Measurements from ENCODE around the gene PDCD2. TPM values are rescaled to one million over a fixed set of nuclear protein-coding genes. Genes with fewer than 3 reads are reported as not detected.
A peak's percentile ranks its signal among the peaks of the same experiment; 100 is the strongest.

The PDCD2 gene
- polyA plus RNA-seq, 1 donor = 67.7 TPM

GRCh38 chr6:170553534-170554012, 30.9 kb downstream of the PDCD2 start:
- DNase-seq = peak in 1 of 2 donors; percentile 65
- H3K4me1 ChIP-seq (ENCODE audit: control insufficient read depth, insufficient read depth, low read length) = peaks cover 15% of the 10 kb centered on the region
- peak overlapping the region; percentile 72 for H3K4me3 ChIP-seq (ENCODE audit: low read length)
- H3K27me3 ChIP-seq (ENCODE audit: control insufficient read depth, insufficient read depth, low read length) = no peaks in the 10 kb centered on the region
- H3K27ac ChIP-seq (ENCODE audit: low read length) = peak overlapping the region; percentile 90
- H3K9me3 ChIP-seq (ENCODE audit: control insufficient read depth, low read depth, low read length) = no peaks in the 10 kb centered on the region
- H3K36me3 ChIP-seq (ENCODE audit: control insufficient read depth, insufficient read depth, low read length) = peaks cover 19% of the 10 kb centered on the region
- 7% methylated on average over 4 of the region's 13 CpGs for WGBS (ENCODE audit: insufficient coverage, low lambda C conversion rate)

- Histone ChIP-seq H3K27me3 (ENCODE audit: control insufficient read depth, insufficient read depth, low read length) (no peaks in the 10 kb centered on the region), H3K9me3 (ENCODE audit: control insufficient read depth, low read depth, low read length) (no peaks in the 10 kb centered on the region), H3K4me3 (ENCODE audit: low read length) (peak within 1 kb of the TSS; percentile 72), H3K4me1 (ENCODE audit: control insufficient read depth, insufficient read depth, low read length) (peaks cover 15% of the 10 kb centered on the region), H3K36me3 (ENCODE audit: control insufficient read depth, insufficient read depth, low read length) (peaks cover 21% of the 10 kb centered on the region), H3K27ac (ENCODE audit: low read length) (peak within 1 kb of the TSS; percentile 90)
- DNase-seq = peak; percentile 94 to 95
- WGBS (ENCODE audit: insufficient coverage, low lambda C conversion rate) = no CpG with 5 or more reads among the region's 41 CpGs
These were observed 31.5 kb downstream of the PDCD2 start, which contains the start of gene PSMB1 for GRCh38 chr6:170552765-170553533. PSMB1 (minus strand) TSS chr6:170553307; CDS start chr6:170553242, 65 bp downstream.

GRCh38 chr6:170545405-170545804, 39.0 kb downstream of the PDCD2 start:
- Histone ChIP-seq H3K27ac (ENCODE audit: low read length) (no peak overlapping the region), H3K27me3 (ENCODE audit: control insufficient read depth, insufficient read depth, low read length) (no peaks in the 10 kb centered on the region), H3K4me1 (ENCODE audit: control insufficient read depth, insufficient read depth, low read length) (no peaks in the 10 kb centered on the region), H3K9me3 (ENCODE audit: control insufficient read depth, low read depth, low read length) (no peaks in the 10 kb centered on the region), H3K4me3 (ENCODE audit: low read length) (no peak overlapping the region), H3K36me3 (ENCODE audit: control insufficient read depth, insufficient read depth, low read length) (peaks cover 81% of the 10 kb centered on the region)
- no CpG with 5 or more reads among the region's 2 CpGs for WGBS (ENCODE audit: insufficient coverage, low lambda C conversion rate)
- DNase-seq = no peak

GRCh38 chr6:170542031-170542719, 42.3 kb downstream of the PDCD2 start:
- peaks cover 5% of the 10 kb centered on the region for H3K4me1 ChIP-seq (ENCODE audit: control insufficient read depth, insufficient read depth, low read length)
- H3K4me3 ChIP-seq (ENCODE audit: low read length) = no peak overlapping the region
- WGBS (ENCODE audit: insufficient coverage, low lambda C conversion rate) = 100% methylated on average over 1 of the region's 10 CpGs
- no peak overlapping the region for H3K27ac ChIP-seq (ENCODE audit: low read length)
- no peaks in the 10 kb centered on the region for H3K9me3 ChIP-seq (ENCODE audit: control insufficient read depth, low read depth, low read length)
- no peak for DNase-seq
- H3K27me3 ChIP-seq (ENCODE audit: control insufficient read depth, insufficient read depth, low read length) = no peaks in the 10 kb centered on the region
- H3K36me3 ChIP-seq (ENCODE audit: control insufficient read depth, insufficient read depth, low read length) = peaks cover 74% of the 10 kb centered on the region

- peak in 1 of 2 donors; percentile 43 for DNase-seq
- Histone ChIP-seq H3K36me3 (ENCODE audit: control insufficient read depth, insufficient read depth, low read length) (peaks cover 63% of the 10 kb centered on the region), H3K27ac (ENCODE audit: low read length) (peak overlapping the region; percentile 79), H3K27me3 (ENCODE audit: control insufficient read depth, insufficient read depth, low read length) (no peaks in the 10 kb centered on the region), H3K4me1 (ENCODE audit: control insufficient read depth, insufficient read depth, low read length) (peaks cover 42% of the 10 kb centered on the region), H3K9me3 (ENCODE audit: control insufficient read depth, low read depth, low read length) (no peaks in the 10 kb centered on the region), H3K4me3 (ENCODE audit: low read length) (no peak overlapping the region)
- WGBS (ENCODE audit: insufficient coverage, low lambda C conversion rate) = 33% methylated on average over 1 of the region's 4 CpGs
These were observed 47.1 kb downstream of the PDCD2 start for GRCh38 chr6:170537329-170537728.

- Histone ChIP-seq H3K27ac (ENCODE audit: low read length) (peak overlapping the region; percentile 79), H3K4me1 (ENCODE audit: control insufficient read depth, insufficient read depth, low read length) (peaks cover 42% of the 10 kb centered on the region), H3K27me3 (ENCODE audit: control insufficient read depth, insufficient read depth, low read length) (no peaks in the 10 kb centered on the region), H3K9me3 (ENCODE audit: control insufficient read depth, low read depth, low read length) (no peaks in the 10 kb centered on the region), H3K4me3 (ENCODE audit: low read length) (no peak overlapping the region), H3K36me3 (ENCODE audit: control insufficient read depth, insufficient read depth, low read length) (peaks cover 57% of the 10 kb centered on the region)
- peak; percentile 34 to 83 for DNase-seq
- no CpG with 5 or more reads among the region's 5 CpGs for WGBS (ENCODE audit: insufficient coverage, low lambda C conversion rate)
These were observed 47.8 kb downstream of the PDCD2 start for GRCh38 chr6:170536671-170537070.

- Histone ChIP-seq H3K27me3 (ENCODE audit: control insufficient read depth, insufficient read depth, low read length) (no peaks in the 10 kb centered on the region), H3K4me1 (ENCODE audit: control insufficient read depth, insufficient read depth, low read length) (peaks cover 42% of the 10 kb centered on the region), H3K36me3 (ENCODE audit: control insufficient read depth, insufficient read depth, low read length) (peaks cover 47% of the 10 kb centered on the region), H3K4me3 (ENCODE audit: low read length) (no peak overlapping the region), H3K9me3 (ENCODE audit: control insufficient read depth, low read depth, low read length) (no peaks in the 10 kb centered on the region), H3K27ac (ENCODE audit: low read length) (peak overlapping the region; percentile 79)
- no CpG with 5 or more reads among the region's 5 CpGs for WGBS (ENCODE audit: insufficient coverage, low lambda C conversion rate)
- peak; percentile 64 to 85 for DNase-seq
These were observed 49.4 kb downstream of the PDCD2 start for GRCh38 chr6:170535004-170535403.

GRCh38 chr6:170533792-170534191, 50.6 kb downstream of the PDCD2 start:
- H3K4me3 ChIP-seq (ENCODE audit: low read length) = no peak overlapping the region
- peak overlapping the region; percentile 79 for H3K27ac ChIP-seq (ENCODE audit: low read length)
- H3K9me3 ChIP-seq (ENCODE audit: control insufficient read depth, low read depth, low read length) = no peaks in the 10 kb centered on the region
- H3K36me3 ChIP-seq (ENCODE audit: control insufficient read depth, insufficient read depth, low read length) = peaks cover 45% of the 10 kb centered on the region
- H3K27me3 ChIP-seq (ENCODE audit: control insufficient read depth, insufficient read depth, low read length) = no peaks in the 10 kb centered on the region
- H3K4me1 ChIP-seq (ENCODE audit: control insufficient read depth, insufficient read depth, low read length) = peaks cover 42% of the 10 kb centered on the region
- DNase-seq = no peak
- no CpG with 5 or more reads among the region's 2 CpGs for WGBS (ENCODE audit: insufficient coverage, low lambda C conversion rate)

- H3K9me3 ChIP-seq (ENCODE audit: control insufficient read depth, low read depth, low read length) = no peaks in the 10 kb centered on the region
- H3K4me1 ChIP-seq (ENCODE audit: control insufficient read depth, insufficient read depth, low read length) = peaks cover 42% of the 10 kb centered on the region
- no CpG with 5 or more reads among the region's 7 CpGs for WGBS (ENCODE audit: insufficient coverage, low lambda C conversion rate)
- peak in 1 of 2 donors; percentile 46 for DNase-seq
- H3K4me3 ChIP-seq (ENCODE audit: low read length) = no peak overlapping the region
- H3K27me3 ChIP-seq (ENCODE audit: control insufficient read depth, insufficient read depth, low read length) = no peaks in the 10 kb centered on the region
- H3K27ac ChIP-seq (ENCODE audit: low read length) = peak overlapping the region; percentile 79
- peaks cover 38% of the 10 kb centered on the region for H3K36me3 ChIP-seq (ENCODE audit: control insufficient read depth, insufficient read depth, low read length)
These were observed 51.5 kb downstream of the PDCD2 start for GRCh38 chr6:170532867-170533488.

- no peaks in the 10 kb centered on the region for H3K9me3 ChIP-seq (ENCODE audit: control insufficient read depth, low read depth, low read length)
- WGBS (ENCODE audit: insufficient coverage, low lambda C conversion rate) = no CpG with 5 or more reads among the region's 5 CpGs
- H3K27me3 ChIP-seq (ENCODE audit: control insufficient read depth, insufficient read depth, low read length) = no peaks in the 10 kb centered on the region
- peak; percentile 58 to 61 for DNase-seq
- H3K27ac ChIP-seq (ENCODE audit: low read length) = no peak overlapping the region
- H3K4me1 ChIP-seq (ENCODE audit: control insufficient read depth, insufficient read depth, low read length) = peaks cover 19% of the 10 kb centered on the region
- peaks cover 12% of the 10 kb centered on the region for H3K36me3 ChIP-seq (ENCODE audit: control insufficient read depth, insufficient read depth, low read length)
- no peak overlapping the region for H3K4me3 ChIP-seq (ENCODE audit: low read length)
These were observed 54.5 kb downstream of the PDCD2 start for GRCh38 chr6:170529839-170530469.
